ENCODE measurements around the gene POLR3C.

- TF ChIP-seq RELA (CRISPR knock-in tag; IDR thresholded peaks at IDR 0.05; ENCODE audit: borderline replicate concordance) (no peak), ARID4B (CRISPR knock-in tag; IDR thresholded peaks at IDR 0.05; ENCODE audit: borderline replicate concordance) (0 out of 2 replicates have a peak, but pooled peaks have one; percentile 12), CTCF (IDR thresholded peaks at IDR 0.05) (no peak), MAX (CRISPR knock-in tag; IDR thresholded peaks at IDR 0.05) (no peak)
Measured at GRCh38 chr1:145859491-145860023, 35.6 kb downstream of the POLR3C start.
